ENCODE measurements around the gene MRPL14. TPM values are rescaled to one million over a fixed set of nuclear protein-coding genes. Genes with fewer than 3 reads are reported as not detected.
"Not testable (repeated sequence)": the region's sequence is repeated elsewhere in the genome, so short reads cannot be mapped to it uniquely, and the experiment has no call there.

The MRPL14 gene
- total RNA-seq, 1 experiment from 2014 or later: 145 TPM

GRCh38 chr6:44150317-44150917, 23.2 kb upstream of the MRPL14 start:
- no peak for DNase-seq (ENCODE audit: low spot score)

- no peak for DNase-seq (ENCODE audit: low spot score)
Measured at GRCh38 chr6:44149369-44150012, 22.2 kb upstream of the MRPL14 start.

GRCh38 chr6:44148306-44148705, 21.1 kb upstream of the MRPL14 start:
- no peak for DNase-seq (ENCODE audit: low spot score)

GRCh38 chr6:44147256-44147655, 20.0 kb upstream of the MRPL14 start:
- no peak for DNase-seq (ENCODE audit: low spot score)

- no peak for DNase-seq (ENCODE audit: low spot score)
Measured at GRCh38 chr6:44146685-44147084, 19.4 kb upstream of the MRPL14 start.

- no peak for DNase-seq (ENCODE audit: low spot score)
Measured at GRCh38 chr6:44145839-44146238, 18.6 kb upstream of the MRPL14 start.

- not testable (repeated sequence) for DNase-seq (ENCODE audit: low spot score)
Measured at GRCh38 chr6:44144536-44144935, 17.3 kb upstream of the MRPL14 start.

- no peak for DNase-seq (ENCODE audit: low spot score)
Measured at GRCh38 chr6:44143731-44144130, 16.5 kb upstream of the MRPL14 start.

- DNase-seq (ENCODE audit: low spot score): no peak
Measured at GRCh38 chr6:44142835-44143234, 15.6 kb upstream of the MRPL14 start.

- DNase-seq (ENCODE audit: low spot score): no peak
Measured at GRCh38 chr6:44139351-44139743, 12.1 kb upstream of the MRPL14 start.

GRCh38 chr6:44138717-44139350, 11.6 kb upstream of the MRPL14 start:
- DNase-seq (ENCODE audit: low spot score): no peak

- DNase-seq (ENCODE audit: low spot score): no peak
Measured at GRCh38 chr6:44135875-44136274, 8.6 kb upstream of the MRPL14 start.

GRCh38 chr6:44135173-44135758, 8.0 kb upstream of the MRPL14 start:
- DNase-seq (ENCODE audit: low spot score): no peak

- DNase-seq (ENCODE audit: low spot score): no peak
Measured at GRCh38 chr6:44133981-44134711, 6.9 kb upstream of the MRPL14 start.

GRCh38 chr6:44133003-44133931, 6.0 kb upstream of the MRPL14 start:
- DNase-seq (ENCODE audit: low spot score): peak; percentile 57

- no peak for DNase-seq (ENCODE audit: low spot score)
Measured at GRCh38 chr6:44132476-44132875, 5.2 kb upstream of the MRPL14 start.

GRCh38 chr6:44131892-44132291, 4.6 kb upstream of the MRPL14 start:
- DNase-seq (ENCODE audit: low spot score): no peak

GRCh38 chr6:44129841-44130322, 2.6 kb upstream of the MRPL14 start:
- no peak for DNase-seq (ENCODE audit: low spot score)

GRCh38 chr6:44128020-44128917, 1.0 kb upstream of the MRPL14 start:
- no peak for DNase-seq (ENCODE audit: low spot score)
